Endothelial cell of umbilical vein (primary cell): ENCODE measurements around the gene STPG3.

Experiments
- TF ChIP-seq, protein P1 (sequence below), 2 donors: IDR thresholded peaks; 1 replicate in 1 of 2; 2 replicates in 1 of 2; pipeline ENCODE4 v1.5.1; 2011; ENCODE audit warnings: low read length in 2 of 2, mild to moderate bottlenecking in 2 of 2, moderate library complexity in 2 of 2, control low read depth in 1 of 2, inconsistent platforms in 1 of 2, low read depth in 1 of 2; ENCODE audit not compliant: insufficient read depth in 1 of 2; ENCODE audit errors: extremely low read depth in 1 of 2
- TF ChIP-seq, protein P2 (sequence below): IDR thresholded peaks from 2 replicates; pipeline ENCODE4 v1.6.1; 2011; ENCODE audit not compliant: insufficient read depth, insufficient read length

DNA sequence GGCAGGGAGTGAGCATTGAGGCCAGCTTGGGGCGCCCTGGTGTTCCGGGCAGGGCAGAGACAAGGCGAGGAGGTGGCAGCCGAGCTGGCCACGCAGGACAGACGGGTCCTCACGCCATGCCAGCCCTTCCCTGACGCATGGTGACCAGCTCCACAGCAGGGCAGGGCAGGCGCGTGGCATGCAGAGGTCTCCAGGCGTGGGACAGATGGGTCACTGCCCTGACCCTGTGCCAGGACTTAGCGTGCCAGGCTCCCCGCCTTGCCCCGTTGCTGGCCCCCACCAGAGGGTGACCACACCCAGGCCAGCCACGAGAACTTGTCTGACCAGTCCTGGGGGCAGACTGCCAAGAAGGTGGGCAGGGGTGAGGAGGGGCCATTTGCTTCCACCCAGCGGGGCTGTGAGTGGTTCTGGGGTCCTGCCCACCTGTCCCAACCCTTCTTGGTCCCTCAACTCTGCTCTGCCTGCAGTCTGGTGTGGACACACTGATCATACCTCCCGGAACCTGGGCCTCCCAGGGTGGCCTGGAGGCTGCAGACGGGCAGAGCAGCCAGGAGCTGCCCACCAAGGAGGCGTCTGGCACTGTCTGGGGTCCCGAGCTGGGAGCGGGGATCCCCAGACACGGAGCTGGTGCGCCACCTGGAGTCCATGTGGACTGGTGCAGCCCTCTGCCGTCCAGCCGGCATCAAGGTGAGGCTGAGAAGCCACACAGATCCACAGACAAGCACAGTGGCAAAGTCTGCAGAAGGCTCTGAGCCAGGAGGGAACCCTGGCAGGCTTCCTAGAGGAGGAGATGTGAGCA lies 23.8 kb upstream of the STPG3 start, which contains the start of gene RNF224:
- TF ChIP-seq, protein P1, sequence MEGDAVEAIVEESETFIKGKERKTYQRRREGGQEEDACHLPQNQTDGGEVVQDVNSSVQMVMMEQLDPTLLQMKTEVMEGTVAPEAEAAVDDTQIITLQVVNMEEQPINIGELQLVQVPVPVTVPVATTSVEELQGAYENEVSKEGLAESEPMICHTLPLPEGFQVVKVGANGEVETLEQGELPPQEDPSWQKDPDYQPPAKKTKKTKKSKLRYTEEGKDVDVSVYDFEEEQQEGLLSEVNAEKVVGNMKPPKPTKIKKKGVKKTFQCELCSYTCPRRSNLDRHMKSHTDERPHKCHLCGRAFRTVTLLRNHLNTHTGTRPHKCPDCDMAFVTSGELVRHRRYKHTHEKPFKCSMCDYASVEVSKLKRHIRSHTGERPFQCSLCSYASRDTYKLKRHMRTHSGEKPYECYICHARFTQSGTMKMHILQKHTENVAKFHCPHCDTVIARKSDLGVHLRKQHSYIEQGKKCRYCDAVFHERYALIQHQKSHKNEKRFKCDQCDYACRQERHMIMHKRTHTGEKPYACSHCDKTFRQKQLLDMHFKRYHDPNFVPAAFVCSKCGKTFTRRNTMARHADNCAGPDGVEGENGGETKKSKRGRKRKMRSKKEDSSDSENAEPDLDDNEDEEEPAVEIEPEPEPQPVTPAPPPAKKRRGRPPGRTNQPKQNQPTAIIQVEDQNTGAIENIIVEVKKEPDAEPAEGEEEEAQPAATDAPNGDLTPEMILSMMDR (IDR thresholded peaks at IDR 0.05; ENCODE audit: extremely low read depth in 1 of 2, insufficient read depth in 1 of 2, low read depth in 1 of 2, low read length in 2 of 2) = peak; percentile 86 to 95
- TF ChIP-seq, protein P2, sequence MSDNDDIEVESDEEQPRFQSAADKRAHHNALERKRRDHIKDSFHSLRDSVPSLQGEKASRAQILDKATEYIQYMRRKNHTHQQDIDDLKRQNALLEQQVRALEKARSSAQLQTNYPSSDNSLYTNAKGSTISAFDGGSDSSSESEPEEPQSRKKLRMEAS = no peak
